Heart left ventricle (tissue), 13 donors: ENCODE measurements around the gene SLC51A.

Experiments used
- POLR2A ChIP-seq, 2 donors: fragments of 450-650 bp; IDR thresholded peaks; one replicate each; pipeline ENCODE4 v1.6.1; 2017; ENCODE audit warnings: antibody characterized with exemption in 2 of 2, mild to moderate bottlenecking in 2 of 2, moderate library complexity in 2 of 2
- TF ChIP-seq, protein P1 (sequence below), 12 donors: fragments of 200-600 bp; sonication (generic) in 4 of 12; IDR thresholded peaks; one replicate each; pipeline versions ENCODE4 v1.5.0 to v1.8.0; 2018 to 2022; ENCODE audit warnings: antibody characterized with exemption in 12 of 12, mild to moderate bottlenecking in 5 of 12
- donor health status: ischemic (EF 13 %, LVEDD 7.1; RV severe dilation, severe dysfunction).
- donor health status: DM: no; HTN: yes; CAD: no.
- donor health status: DM: no; HTN: no; CAD: no.
- donor health status: ischemic (EF 25% LVEDD 6.9; RV normal size, moderate dysfunction).
- donor health status: ischemic (EF 25% LVEDD 5.7; RV mildly dilated, moderate dysfunction).
- donor health status: ischemic (EF 35%, LVEDD 5.7; RV mildly dilated, moderate dysfunction).
- donor health status: nonischemic (EF 11% LVEDD 7.7; RV severe dilation, severe dysfunction).
- donor health status: DM: yes; HTN: yes; CAD: no.
- donor health status: PGD.
- donor health status: ischemic (EF 29% LVEDD 5.4; RV normal size, mild dysfunction).
- donor health status: nonischemic (EF 23%, LVEDD 6.1; RV moderate dilation, normal function).

DNA sequence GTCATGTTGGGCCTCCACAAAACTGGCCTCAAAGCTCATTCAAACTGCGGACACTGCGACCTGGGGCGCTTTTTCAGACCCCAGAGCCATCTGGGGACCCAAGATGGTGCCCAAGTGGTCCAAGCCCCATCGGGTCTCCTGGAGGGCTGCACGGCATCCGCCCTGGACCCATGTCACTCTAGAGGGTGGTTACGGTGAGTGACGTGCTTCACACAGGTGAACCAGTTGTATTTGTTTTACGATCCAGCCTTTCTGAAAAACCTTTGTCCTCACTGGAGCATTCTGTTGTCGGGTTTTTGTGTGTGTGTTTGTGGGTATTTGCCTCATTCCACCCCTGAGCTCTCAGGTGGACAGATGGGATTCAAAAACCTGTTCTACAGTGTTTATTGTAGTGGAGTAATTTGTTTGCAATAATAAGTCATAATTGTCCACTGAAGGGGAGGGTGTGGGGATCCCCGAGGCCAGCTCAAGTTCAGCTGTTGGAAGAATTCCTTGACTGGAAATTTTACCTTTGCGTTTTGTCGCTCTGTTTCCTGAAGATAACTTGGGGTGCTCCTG, 1.9 kb downstream of the SLC51A start:
- TF ChIP-seq, protein P1, sequence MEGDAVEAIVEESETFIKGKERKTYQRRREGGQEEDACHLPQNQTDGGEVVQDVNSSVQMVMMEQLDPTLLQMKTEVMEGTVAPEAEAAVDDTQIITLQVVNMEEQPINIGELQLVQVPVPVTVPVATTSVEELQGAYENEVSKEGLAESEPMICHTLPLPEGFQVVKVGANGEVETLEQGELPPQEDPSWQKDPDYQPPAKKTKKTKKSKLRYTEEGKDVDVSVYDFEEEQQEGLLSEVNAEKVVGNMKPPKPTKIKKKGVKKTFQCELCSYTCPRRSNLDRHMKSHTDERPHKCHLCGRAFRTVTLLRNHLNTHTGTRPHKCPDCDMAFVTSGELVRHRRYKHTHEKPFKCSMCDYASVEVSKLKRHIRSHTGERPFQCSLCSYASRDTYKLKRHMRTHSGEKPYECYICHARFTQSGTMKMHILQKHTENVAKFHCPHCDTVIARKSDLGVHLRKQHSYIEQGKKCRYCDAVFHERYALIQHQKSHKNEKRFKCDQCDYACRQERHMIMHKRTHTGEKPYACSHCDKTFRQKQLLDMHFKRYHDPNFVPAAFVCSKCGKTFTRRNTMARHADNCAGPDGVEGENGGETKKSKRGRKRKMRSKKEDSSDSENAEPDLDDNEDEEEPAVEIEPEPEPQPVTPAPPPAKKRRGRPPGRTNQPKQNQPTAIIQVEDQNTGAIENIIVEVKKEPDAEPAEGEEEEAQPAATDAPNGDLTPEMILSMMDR (IDR thresholded peaks at IDR 0.05), result no peak
- no peak for TF ChIP-seq POLR2A (IDR thresholded peaks at IDR 0.05)
